Left renal pelvis (tissue), 4 donors: ENCODE results near the gene BTBD1. TPM values are rescaled to one million over a fixed set of nuclear protein-coding genes. Genes with fewer than 3 reads are reported as not detected.

Experiments used
- polyA plus RNA-seq, 4 donors: library from polyadenylated mRNA; unstranded; fragments of 120-200 nt; gene quantifications; one replicate each; pipeline ENCODE4 v1.2.1, GENCODE V29; 2013; ENCODE audit not compliant: insufficient read length in 4 of 4

BTBD1 gene
- polyA plus RNA-seq, 4 donors = 59.9 to 87.0 (median 66.5) TPM

Other genes with a start within 250 kb of the BTBD1 start
- gene HOMER2, start 114.5 kb downstream of the BTBD1 start, polyA plus RNA-seq = 10 to 100 TPM in 3 of 4 donors, 1 to 10 TPM in 1; 9.6 to 32.6 (median 27.3) TPM
- 10 to 100 TPM; 30.9 to 47.4 (median 41.7) TPM for gene RAMAC, start 81.0 kb downstream of the BTBD1 start, polyA plus RNA-seq
- gene C15orf40, start 55.6 kb downstream of the BTBD1 start, polyA plus RNA-seq = 10 to 100 TPM; 23.4 to 32.5 (median 28.8) TPM
- gene TM6SF1, start 40.4 kb upstream of the BTBD1 start, polyA plus RNA-seq = 1 to 10 TPM; 1.8 to 2.4 (median 2.0) TPM
- 100 to 1,000 TPM in 2 of 4 donors, 10 to 100 TPM in 2; 87.7 to 103 (median 94.6) TPM for gene HDGFL3, start 140.6 kb upstream of the BTBD1 start, polyA plus RNA-seq
- gene BNC1, start 217.4 kb upstream of the BTBD1 start, polyA plus RNA-seq = under 1 TPM; 0.14 to 0.31 (median 0.25) TPM